K562 (cell line): ENCODE measurements around the gene HLF.

Experiments used
- ARID2 ChIP-seq: fragments of 450-650 bp; IDR thresholded peaks from 2 replicates; pipeline ENCODE4 v1.6.1; 2017; ENCODE audit warnings: antibody characterized with exemption, mild to moderate bottlenecking
- EP300 ChIP-seq: IDR thresholded peaks from 2 replicates; pipeline ENCODE4 v1.6.1; 2012; ENCODE audit warnings: low read length, improper control_type of control experiment
- HMG20A ChIP-seq: fragments of 450-650 bp; formaldehyde crosslinking; conservative IDR thresholded peaks from 2 replicates; pipeline ENCODE4 v1.4.0; 2020; ENCODE audit warnings: mild to moderate bottlenecking, mixed read lengths
- MBD2 ChIP-seq: sonication (generic); IDR thresholded peaks from 2 replicates; pipeline ENCODE4 v1.6.1; 2016; ENCODE audit warnings: low read depth, borderline replicate concordance
- POLR2AphosphoS5 ChIP-seq: IDR thresholded peaks from 2 replicates; pipeline ENCODE4 v1.6.1; 2011; ENCODE audit warnings: mild to moderate bottlenecking, low read depth, low read length, moderate library complexity; ENCODE audit not compliant: control insufficient read depth, insufficient read depth
- RAD21 ChIP-seq, 2 experiments: fragments of 250-450 bp in 1 of 2; fragments of 450-650 bp in 1 of 2; sonication (Bioruptor Pico) in 1 of 2; formaldehyde crosslinking in 1 of 2; IDR thresholded peaks in 1 of 2; conservative IDR thresholded peaks in 1 of 2; 2 replicates each; pipeline versions ENCODE4 v1.4.0 to v1.8.0; 2020 to 2022; ENCODE audit warnings: mild to moderate bottlenecking in 2 of 2, moderate library complexity in 1 of 2
- RCOR1 ChIP-seq, 2 experiments: IDR thresholded peaks; 2 replicates each; pipeline ENCODE4 v1.6.1; 2012; ENCODE audit warnings: low read depth in 2 of 2, low read length in 2 of 2, borderline replicate concordance in 1 of 2, improper control_type of control experiment in 1 of 2
- SIN3A ChIP-seq, 2 experiments: fragments of 150-350 bp in 1 of 2; IDR thresholded peaks; 2 replicates each; pipeline ENCODE4 v1.6.1; 2011 to 2016; ENCODE audit warnings: borderline replicate concordance in 2 of 2, low read depth in 2 of 2, low read length in 2 of 2, mild to moderate bottlenecking in 2 of 2, moderate library complexity in 2 of 2; ENCODE audit not compliant: control insufficient read depth in 1 of 2
- SNRNP70 ChIP-seq: fragments of 200-400 bp; formaldehyde crosslinking; optimal IDR thresholded peaks from 2 replicates; pipeline ENCODE3; 2017; ENCODE audit warnings: low read depth, low read length
- TF ChIP-seq, protein P1 (sequence below): fragments of 450-650 bp; formaldehyde crosslinking; IDR thresholded peaks from 2 replicates; pipeline ENCODE4 v1.4.0; 2022; ENCODE audit warnings: missing genetic modification characterization
- TF ChIP-seq, protein P2 (sequence below): IDR thresholded peaks from 3 replicates; pipeline ENCODE4 v1.6.1; 2011; ENCODE audit warnings: borderline replicate concordance, mild to moderate bottlenecking; ENCODE audit not compliant: insufficient read length, insufficient read depth
- TF ChIP-seq, protein P3 (sequence below): sonication (generic); formaldehyde crosslinking; IDR thresholded peaks from 2 replicates; pipeline ENCODE4 v1.9.0; 2022; ENCODE audit warnings: mild to moderate bottlenecking, missing genetic modification reagents
- TF ChIP-seq, protein P4 (sequence below), 3 experiments: IDR thresholded peaks in 2 of 3; conservative IDR thresholded peaks in 1 of 3; 2 replicates each; pipeline ENCODE4 v1.5.1; 2011 to 2012; ENCODE audit warnings: low read length in 3 of 3, mild to moderate bottlenecking in 3 of 3, control low read depth in 2 of 3, improper control_type of control experiment in 1 of 3, inconsistent platforms in 1 of 3, low read depth in 1 of 3, mixed read lengths in 1 of 3, moderate library complexity in 1 of 3; ENCODE audit not compliant: insufficient read depth in 2 of 3

DNA sequence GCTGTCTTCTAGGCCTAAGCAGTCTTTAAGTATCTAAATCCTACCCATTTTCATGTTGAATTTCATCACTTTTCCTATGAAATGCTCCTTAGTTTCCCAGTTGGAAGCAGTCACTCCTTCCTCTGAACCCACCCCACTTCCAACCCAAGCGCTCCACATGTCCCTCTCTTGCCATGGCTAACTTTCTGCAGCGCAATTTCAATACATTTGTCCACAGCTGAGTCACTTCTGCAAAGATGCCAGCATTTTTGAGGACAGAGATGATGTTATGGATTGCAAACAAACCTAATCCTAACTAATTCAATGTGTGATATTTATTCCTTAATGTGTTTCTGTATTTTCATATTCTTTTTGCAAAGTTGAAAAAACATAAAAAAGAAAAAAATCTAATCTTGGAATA is 71.7 kb downstream of the HLF start:
- TF ChIP-seq MBD2 (no peak), HMG20A (CRISPR knock-in tag) (no peak), RCOR1 (IDR thresholded peaks at IDR 0.05; ENCODE audit: borderline replicate concordance in 1 of 2, low read depth in 2 of 2, low read length in 2 of 2) (no peak), ARID2 (no peak), SIN3A (IDR thresholded peaks at IDR 0.05; ENCODE audit: borderline replicate concordance in 2 of 2, control insufficient read depth in 1 of 2, low read depth in 2 of 2, low read length in 2 of 2) (no peak), EP300 (no peak), RAD21 (CRISPR knock-in tag; conservative IDR thresholded peaks at IDR 0.05 in 1 of 2, IDR thresholded peaks at IDR 0.05 in 1 of 2) (no peak), POLR2AphosphoS5 (no peak), SNRNP70 (no peak)
- TF ChIP-seq, protein P1, sequence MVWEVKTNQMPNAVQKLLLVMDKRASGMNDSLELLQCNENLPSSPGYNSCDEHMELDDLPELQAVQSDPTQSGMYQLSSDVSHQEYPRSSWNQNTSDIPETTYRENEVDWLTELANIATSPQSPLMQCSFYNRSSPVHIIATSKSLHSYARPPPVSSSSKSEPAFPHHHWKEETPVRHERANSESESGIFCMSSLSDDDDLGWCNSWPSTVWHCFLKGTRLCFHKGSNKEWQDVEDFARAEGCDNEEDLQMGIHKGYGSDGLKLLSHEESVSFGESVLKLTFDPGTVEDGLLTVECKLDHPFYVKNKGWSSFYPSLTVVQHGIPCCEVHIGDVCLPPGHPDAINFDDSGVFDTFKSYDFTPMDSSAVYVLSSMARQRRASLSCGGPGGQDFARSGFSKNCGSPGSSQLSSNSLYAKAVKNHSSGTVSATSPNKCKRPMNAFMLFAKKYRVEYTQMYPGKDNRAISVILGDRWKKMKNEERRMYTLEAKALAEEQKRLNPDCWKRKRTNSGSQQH (CRISPR knock-in tag): no peak
- TF ChIP-seq, protein P2, sequence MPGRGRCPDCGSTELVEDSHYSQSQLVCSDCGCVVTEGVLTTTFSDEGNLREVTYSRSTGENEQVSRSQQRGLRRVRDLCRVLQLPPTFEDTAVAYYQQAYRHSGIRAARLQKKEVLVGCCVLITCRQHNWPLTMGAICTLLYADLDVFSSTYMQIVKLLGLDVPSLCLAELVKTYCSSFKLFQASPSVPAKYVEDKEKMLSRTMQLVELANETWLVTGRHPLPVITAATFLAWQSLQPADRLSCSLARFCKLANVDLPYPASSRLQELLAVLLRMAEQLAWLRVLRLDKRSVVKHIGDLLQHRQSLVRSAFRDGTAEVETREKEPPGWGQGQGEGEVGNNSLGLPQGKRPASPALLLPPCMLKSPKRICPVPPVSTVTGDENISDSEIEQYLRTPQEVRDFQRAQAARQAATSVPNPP: no peak
- TF ChIP-seq, protein P3, sequence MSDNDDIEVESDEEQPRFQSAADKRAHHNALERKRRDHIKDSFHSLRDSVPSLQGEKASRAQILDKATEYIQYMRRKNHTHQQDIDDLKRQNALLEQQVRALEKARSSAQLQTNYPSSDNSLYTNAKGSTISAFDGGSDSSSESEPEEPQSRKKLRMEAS (CRISPR knock-in tag): no peak
- TF ChIP-seq, protein P4, sequence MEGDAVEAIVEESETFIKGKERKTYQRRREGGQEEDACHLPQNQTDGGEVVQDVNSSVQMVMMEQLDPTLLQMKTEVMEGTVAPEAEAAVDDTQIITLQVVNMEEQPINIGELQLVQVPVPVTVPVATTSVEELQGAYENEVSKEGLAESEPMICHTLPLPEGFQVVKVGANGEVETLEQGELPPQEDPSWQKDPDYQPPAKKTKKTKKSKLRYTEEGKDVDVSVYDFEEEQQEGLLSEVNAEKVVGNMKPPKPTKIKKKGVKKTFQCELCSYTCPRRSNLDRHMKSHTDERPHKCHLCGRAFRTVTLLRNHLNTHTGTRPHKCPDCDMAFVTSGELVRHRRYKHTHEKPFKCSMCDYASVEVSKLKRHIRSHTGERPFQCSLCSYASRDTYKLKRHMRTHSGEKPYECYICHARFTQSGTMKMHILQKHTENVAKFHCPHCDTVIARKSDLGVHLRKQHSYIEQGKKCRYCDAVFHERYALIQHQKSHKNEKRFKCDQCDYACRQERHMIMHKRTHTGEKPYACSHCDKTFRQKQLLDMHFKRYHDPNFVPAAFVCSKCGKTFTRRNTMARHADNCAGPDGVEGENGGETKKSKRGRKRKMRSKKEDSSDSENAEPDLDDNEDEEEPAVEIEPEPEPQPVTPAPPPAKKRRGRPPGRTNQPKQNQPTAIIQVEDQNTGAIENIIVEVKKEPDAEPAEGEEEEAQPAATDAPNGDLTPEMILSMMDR (IDR thresholded peaks at IDR 0.05 in 2 of 3, conservative IDR thresholded peaks at IDR 0.05 in 1 of 3; ENCODE audit: insufficient read depth in 2 of 3, low read depth in 1 of 3, low read length in 3 of 3): no peak
